Measurements from ENCODE around the gene SH3RF3. TPM values are rescaled to one million over a fixed set of nuclear protein-coding genes. Genes with fewer than 3 reads are reported as not detected.
A peak's percentile ranks its signal among the peaks of the same experiment; 100 is the strongest.
"Not testable (repeated sequence)": the region's sequence is repeated elsewhere in the genome, so short reads cannot be mapped to it uniquely, and the experiment has no call there.

The SH3RF3 gene
- total RNA-seq, 1 donor from 2014 or later: 0.28 TPM

GRCh38 chr2:109533823-109534222, 404.8 kb downstream of the SH3RF3 start:
- Mint-ChIP-seq H3K9me3 (peaks cover 15% of the 10 kb centered on the region), H3K36me3 (no peaks in the 10 kb centered on the region), H3K27me3 (ENCODE audit: insufficient read depth, low read depth) (peaks cover 5% of the 10 kb centered on the region), H3K4me1 (peaks cover 13% of the 10 kb centered on the region), H3K4me3 (peak overlapping the region; percentile 27), H3K27ac (no peak overlapping the region)
- Histone ChIP-seq H3K79me2 (ENCODE audit: low read depth) (no peaks in the 10 kb centered on the region), H4K20me1 (ENCODE audit: low read depth) (no peaks in the 10 kb centered on the region), H2AFZ (replicated peaks) (no peak overlapping the region), H3K27me3 (no peaks in the 10 kb centered on the region), H3K36me3 (no peaks in the 10 kb centered on the region), H3K4me3 (no peak overlapping the region), H3K9ac (no peak overlapping the region), H3K4me2 (no peak overlapping the region), H3K4me1 (no peaks in the 10 kb centered on the region), H3F3A (ENCODE audit: low read depth) (no peaks in the 10 kb centered on the region), H3K9me3 (ENCODE audit: low read depth) (no peaks in the 10 kb centered on the region), H3K27ac (no peak overlapping the region)
- TF ChIP-seq CTCF (IDR thresholded peaks at IDR 0.05): no peak
- TF ChIP-seq EZH2phosphoT487 (IDR thresholded peaks at IDR 0.05): no peak
- no peak for TF ChIP-seq EZH2 (IDR thresholded peaks at IDR 0.05)
- DNase-seq (ENCODE audit: low spot score): no peak

- H4K20me1 ChIP-seq (ENCODE audit: low read depth): no peaks in the 10 kb centered on the region
- H3K9ac ChIP-seq: no peak overlapping the region
- H3K79me2 ChIP-seq (ENCODE audit: low read depth): no peaks in the 10 kb centered on the region
- Mint-ChIP-seq H3K9me3 (peaks cover 15% of the 10 kb centered on the region), H3K4me3 (no peak overlapping the region), H3K4me1 (peaks cover 8% of the 10 kb centered on the region), H3K36me3 (peaks cover 3% of the 10 kb centered on the region), H3K27me3 (ENCODE audit: insufficient read depth, low read depth) (no peaks in the 10 kb centered on the region), H3K27ac (no peak overlapping the region)
- no peak overlapping the region for H2AFZ ChIP-seq (replicated peaks)
- H3K4me1 ChIP-seq: no peaks in the 10 kb centered on the region
- TF ChIP-seq EZH2 (IDR thresholded peaks at IDR 0.05): no peak
- no peak for TF ChIP-seq EZH2phosphoT487 (IDR thresholded peaks at IDR 0.05)
- no peak for TF ChIP-seq CTCF (IDR thresholded peaks at IDR 0.05)
- H3K4me2 ChIP-seq: no peak overlapping the region
- no peak overlapping the region for H3K4me3 ChIP-seq
- no peaks in the 10 kb centered on the region for H3K9me3 ChIP-seq (ENCODE audit: low read depth)
- no peak overlapping the region for H3K27ac ChIP-seq
- H3K36me3 ChIP-seq: no peaks in the 10 kb centered on the region
- no peak for DNase-seq (ENCODE audit: low spot score)
- H3K27me3 ChIP-seq: no peaks in the 10 kb centered on the region
- H3F3A ChIP-seq (ENCODE audit: low read depth): no peaks in the 10 kb centered on the region
These were observed 406.4 kb downstream of the SH3RF3 start for GRCh38 chr2:109535217-109535946.

GRCh38 chr2:109536556-109536955, 407.6 kb downstream of the SH3RF3 start:
- DNase-seq (ENCODE audit: low spot score); H3F3A ChIP-seq (ENCODE audit: low read depth); H3K9me3 ChIP-seq (ENCODE audit: low read depth); H3K27ac ChIP-seq; H3K4me2 ChIP-seq; H4K20me1 ChIP-seq (ENCODE audit: low read depth); H3K27ac Mint-ChIP-seq; H3K4me3 Mint-ChIP-seq; H3K27me3 Mint-ChIP-seq (ENCODE audit: insufficient read depth, low read depth); H3K4me3 ChIP-seq; H3K79me2 ChIP-seq (ENCODE audit: low read depth); H3K27me3 ChIP-seq; H2AFZ ChIP-seq (replicated peaks); H3K36me3 Mint-ChIP-seq; H3K36me3 ChIP-seq; H3K4me1 ChIP-seq; H3K9ac ChIP-seq; H3K4me1 Mint-ChIP-seq: not testable (repeated sequence)
- H3K9me3 Mint-ChIP-seq: peaks cover 15% of the 10 kb centered on the region

GRCh38 chr2:109537565-109538222, 408.7 kb downstream of the SH3RF3 start:
- peaks cover 13% of the 10 kb centered on the region for H3K4me1 Mint-ChIP-seq
- Histone ChIP-seq H3K27me3 (no peaks in the 10 kb centered on the region), H3K79me2 (ENCODE audit: low read depth) (no peaks in the 10 kb centered on the region), H3K36me3 (no peaks in the 10 kb centered on the region), H3F3A (ENCODE audit: low read depth) (no peaks in the 10 kb centered on the region), H2AFZ (replicated peaks) (no peak overlapping the region), H3K9me3 (ENCODE audit: low read depth) (no peaks in the 10 kb centered on the region), H3K27ac (no peak overlapping the region), H3K9ac (no peak overlapping the region), H3K4me3 (no peak overlapping the region), H3K4me1 (no peaks in the 10 kb centered on the region), H4K20me1 (ENCODE audit: low read depth) (no peaks in the 10 kb centered on the region), H3K4me2 (no peak overlapping the region)
- H3K9me3 Mint-ChIP-seq: peaks cover 15% of the 10 kb centered on the region
- TF ChIP-seq EZH2phosphoT487 (IDR thresholded peaks at IDR 0.05) (no peak), CTCF (IDR thresholded peaks at IDR 0.05) (no peak), EZH2 (IDR thresholded peaks at IDR 0.05) (no peak)
- H3K27ac Mint-ChIP-seq: no peak overlapping the region
- H3K4me3 Mint-ChIP-seq: no peak overlapping the region
- H3K27me3 Mint-ChIP-seq (ENCODE audit: insufficient read depth, low read depth): no peaks in the 10 kb centered on the region
- DNase-seq (ENCODE audit: low spot score): no peak
- H3K36me3 Mint-ChIP-seq: peaks cover 10% of the 10 kb centered on the region
